ENCODE measurements around the gene IGHMBP2. TPM values are rescaled to one million over a fixed set of nuclear protein-coding genes. Genes with fewer than 3 reads are reported as not detected.

The IGHMBP2 gene
- polyA plus RNA-seq, 1 donor from 2014 or later, result 9.5 TPM

GRCh38 chr11:68948496-68948895, 44.8 kb downstream of the IGHMBP2 start:
- Histone ChIP-seq H3K27ac (ENCODE audit: low read length) (no peak overlapping the region), H3K4me2 (ENCODE audit: low read length) (no peak overlapping the region), H3K4me3 (ENCODE audit: low read length) (no peak overlapping the region), H3K9ac (ENCODE audit: low read length) (no peak overlapping the region), H3K79me2 (replicated peaks; ENCODE audit: insufficient read depth, low read length) (no peaks in the 10 kb centered on the region), H3K36me3 (ENCODE audit: insufficient read depth, low read length) (no peaks in the 10 kb centered on the region), H4K20me1 (ENCODE audit: insufficient read depth) (no peaks in the 10 kb centered on the region), H2AFZ (ENCODE audit: low read depth, low read length) (no peak overlapping the region), H3F3A (ENCODE audit: insufficient read depth, low read length, poor library complexity, severe bottlenecking) (no peaks in the 10 kb centered on the region), H3K27me3 (ENCODE audit: insufficient read depth, low read depth, low read length) (no peaks in the 10 kb centered on the region), H3K9me2 (ENCODE audit: insufficient read depth, low read length) (no peaks in the 10 kb centered on the region), H3K9me3 (ENCODE audit: low read length) (no peaks in the 10 kb centered on the region)
- TF ChIP-seq, protein P1, sequence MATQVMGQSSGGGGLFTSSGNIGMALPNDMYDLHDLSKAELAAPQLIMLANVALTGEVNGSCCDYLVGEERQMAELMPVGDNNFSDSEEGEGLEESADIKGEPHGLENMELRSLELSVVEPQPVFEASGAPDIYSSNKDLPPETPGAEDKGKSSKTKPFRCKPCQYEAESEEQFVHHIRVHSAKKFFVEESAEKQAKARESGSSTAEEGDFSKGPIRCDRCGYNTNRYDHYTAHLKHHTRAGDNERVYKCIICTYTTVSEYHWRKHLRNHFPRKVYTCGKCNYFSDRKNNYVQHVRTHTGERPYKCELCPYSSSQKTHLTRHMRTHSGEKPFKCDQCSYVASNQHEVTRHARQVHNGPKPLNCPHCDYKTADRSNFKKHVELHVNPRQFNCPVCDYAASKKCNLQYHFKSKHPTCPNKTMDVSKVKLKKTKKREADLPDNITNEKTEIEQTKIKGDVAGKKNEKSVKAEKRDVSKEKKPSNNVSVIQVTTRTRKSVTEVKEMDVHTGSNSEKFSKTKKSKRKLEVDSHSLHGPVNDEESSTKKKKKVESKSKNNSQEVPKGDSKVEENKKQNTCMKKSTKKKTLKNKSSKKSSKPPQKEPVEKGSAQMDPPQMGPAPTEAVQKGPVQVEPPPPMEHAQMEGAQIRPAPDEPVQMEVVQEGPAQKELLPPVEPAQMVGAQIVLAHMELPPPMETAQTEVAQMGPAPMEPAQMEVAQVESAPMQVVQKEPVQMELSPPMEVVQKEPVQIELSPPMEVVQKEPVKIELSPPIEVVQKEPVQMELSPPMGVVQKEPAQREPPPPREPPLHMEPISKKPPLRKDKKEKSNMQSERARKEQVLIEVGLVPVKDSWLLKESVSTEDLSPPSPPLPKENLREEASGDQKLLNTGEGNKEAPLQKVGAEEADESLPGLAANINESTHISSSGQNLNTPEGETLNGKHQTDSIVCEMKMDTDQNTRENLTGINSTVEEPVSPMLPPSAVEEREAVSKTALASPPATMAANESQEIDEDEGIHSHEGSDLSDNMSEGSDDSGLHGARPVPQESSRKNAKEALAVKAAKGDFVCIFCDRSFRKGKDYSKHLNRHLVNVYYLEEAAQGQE (IDR thresholded peaks at IDR 0.05; ENCODE audit: borderline replicate concordance), result no peak
- no peak for TF ChIP-seq EP300 (conservative IDR thresholded peaks at IDR 0.05; ENCODE audit: poor library complexity, severe bottlenecking)
- TF ChIP-seq TAF1 (IDR thresholded peaks at IDR 0.05; ENCODE audit: low read depth), result no peak
- no peak for TF ChIP-seq CTCF (IDR thresholded peaks at IDR 0.05; ENCODE audit: poor library complexity, severe bottlenecking)
- TF ChIP-seq MXI1 (conservative IDR thresholded peaks at IDR 0.05; ENCODE audit: poor library complexity, severe bottlenecking), result no peak
- TF ChIP-seq RAD21 (conservative IDR thresholded peaks at IDR 0.05), result no peak
- no peak for TF ChIP-seq SMC3 (conservative IDR thresholded peaks at IDR 0.05; ENCODE audit: poor library complexity)
- TF ChIP-seq EZH2 (IDR thresholded peaks at IDR 0.05; ENCODE audit: borderline replicate concordance, insufficient read depth, low read length, poor library complexity, severe bottlenecking), result no peak
- no peak for TF ChIP-seq POLR2AphosphoS5 (IDR thresholded peaks at IDR 0.05)

DNA sequence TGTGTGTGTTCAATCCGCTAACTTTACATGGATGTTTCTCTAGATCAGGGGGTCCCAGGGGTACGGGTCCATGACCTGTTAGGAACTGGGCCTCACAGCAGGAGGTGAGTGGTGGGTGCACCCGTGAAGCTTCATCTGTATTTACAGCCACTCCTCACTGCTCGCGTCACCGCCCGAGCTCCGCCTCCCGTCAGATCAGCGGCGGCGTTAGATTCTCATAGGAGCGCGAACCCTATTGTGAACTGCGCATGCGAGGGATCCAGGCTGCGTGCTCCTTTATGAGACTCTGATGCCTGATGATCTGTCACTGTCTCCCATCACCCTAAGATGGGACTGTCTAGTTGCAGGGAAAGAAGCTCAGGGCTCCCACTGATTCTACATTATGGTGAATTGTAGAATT, 45.2 kb downstream of the IGHMBP2 start:
- H3K36me3 ChIP-seq (ENCODE audit: insufficient read depth, low read length), result no peaks in the 10 kb centered on the region
- no peak overlapping the region for H2AFZ ChIP-seq (ENCODE audit: low read depth, low read length)
- no peak overlapping the region for H3K9ac ChIP-seq (ENCODE audit: low read length)

More for the DNA sequence above, 45.2 kb downstream of the IGHMBP2 start:
- H3K4me3 ChIP-seq (ENCODE audit: low read length), result no peak overlapping the region
- no peaks in the 10 kb centered on the region for H3K27me3 ChIP-seq (ENCODE audit: insufficient read depth, low read depth, low read length)
- H3F3A ChIP-seq (ENCODE audit: insufficient read depth, low read length, poor library complexity, severe bottlenecking), result no peaks in the 10 kb centered on the region
- no peak overlapping the region for H3K27ac ChIP-seq (ENCODE audit: low read length)
- H4K20me1 ChIP-seq (ENCODE audit: insufficient read depth), result no peaks in the 10 kb centered on the region
- H3K9me3 ChIP-seq (ENCODE audit: low read length), result no peaks in the 10 kb centered on the region
- TF ChIP-seq EP300 (conservative IDR thresholded peaks at IDR 0.05; ENCODE audit: poor library complexity, severe bottlenecking) (no peak), CTCF (IDR thresholded peaks at IDR 0.05; ENCODE audit: poor library complexity, severe bottlenecking) (no peak), EZH2 (IDR thresholded peaks at IDR 0.05; ENCODE audit: borderline replicate concordance, insufficient read depth, low read length, poor library complexity, severe bottlenecking) (no peak), RAD21 (conservative IDR thresholded peaks at IDR 0.05) (no peak), MXI1 (conservative IDR thresholded peaks at IDR 0.05; ENCODE audit: poor library complexity, severe bottlenecking) (no peak), TAF1 (IDR thresholded peaks at IDR 0.05; ENCODE audit: low read depth) (no peak), SMC3 (conservative IDR thresholded peaks at IDR 0.05; ENCODE audit: poor library complexity) (no peak), POLR2AphosphoS5 (IDR thresholded peaks at IDR 0.05) (no peak)
- TF ChIP-seq, protein P1 (IDR thresholded peaks at IDR 0.05; ENCODE audit: borderline replicate concordance), result no peak
- no peaks in the 10 kb centered on the region for H3K79me2 ChIP-seq (replicated peaks; ENCODE audit: insufficient read depth, low read length)
- no peak overlapping the region for H3K4me2 ChIP-seq (ENCODE audit: low read length)
- H3K9me2 ChIP-seq (ENCODE audit: insufficient read depth, low read length), result no peaks in the 10 kb centered on the region

All from neural cell (in vitro differentiated cells).